GM10266 (cell line): ENCODE results near the gene ZSWIM5.
"Not testable (repeated sequence)": the region's sequence is repeated elsewhere in the genome, so short reads cannot be mapped to it uniquely, and the experiment has no call there.

Experiments used
- DNase-seq: peaks from one replicate; pipeline ENCODE4 v3.0.0; 2012; ENCODE audit errors: extremely low spot score
- CTCF ChIP-seq: IDR thresholded peaks from 2 replicates; pipeline ENCODE4 v1.5.1; 2012; ENCODE audit warnings: mild to moderate bottlenecking, low read depth; ENCODE audit not compliant: control insufficient read depth, insufficient read depth; ENCODE audit errors: missing control alignments

ZSWIM5 gene

DNA sequence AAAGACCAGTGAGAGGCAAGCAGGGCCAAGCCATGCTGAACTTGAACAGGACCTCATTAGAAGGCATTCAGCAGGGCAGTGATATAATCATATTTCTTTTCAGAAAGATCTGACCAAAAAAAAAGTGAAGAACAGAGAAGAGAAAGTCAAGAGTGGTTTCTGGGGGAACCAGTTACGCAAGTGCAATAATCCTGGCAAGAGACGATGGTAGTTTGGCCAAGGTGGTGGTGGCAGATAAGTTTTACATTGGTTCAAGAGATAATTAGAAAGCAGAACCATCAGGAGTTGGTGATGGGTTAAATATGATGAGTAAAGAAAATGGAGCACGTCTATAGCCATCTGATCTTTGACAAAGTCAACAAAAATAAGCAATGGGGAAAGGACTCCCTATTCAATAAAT is 54.3 kb downstream of the ZSWIM5 start:
- no peak for TF ChIP-seq CTCF
- no peak for DNase-seq

DNA sequence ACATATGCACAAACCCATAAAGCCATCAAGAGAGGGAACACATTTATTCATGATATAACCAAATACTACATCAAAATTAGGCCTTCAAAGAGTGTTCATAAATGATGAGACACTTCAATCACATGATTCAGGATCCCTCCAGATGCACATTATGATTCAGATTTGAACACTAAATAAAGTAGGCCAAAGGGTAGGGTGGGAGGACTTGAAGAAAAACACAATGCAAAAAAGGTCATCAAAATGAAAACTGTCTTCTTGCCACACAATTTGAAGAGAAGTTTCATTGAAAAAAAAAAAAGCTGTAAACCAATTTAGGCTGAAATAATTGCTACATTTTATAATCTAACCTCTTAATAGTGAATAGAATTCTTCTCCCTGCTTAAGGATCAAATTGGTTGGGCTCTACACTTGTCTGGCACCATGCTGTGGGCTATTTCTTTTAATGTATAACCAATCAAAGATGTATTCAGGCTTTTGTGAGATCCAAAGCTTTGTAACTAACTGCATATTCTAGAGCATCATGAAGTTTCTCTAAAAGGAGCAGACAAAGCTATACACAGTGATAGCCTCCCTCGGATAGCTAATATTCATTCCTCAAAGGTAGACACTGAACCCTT is 58.1 kb downstream of the ZSWIM5 start:
- no peak for TF ChIP-seq CTCF
- DNase-seq = no peak

GRCh38 chr1:45146833-45147232 is 59.6 kb downstream of the ZSWIM5 start:
- TF ChIP-seq CTCF = no peak
- DNase-seq = no peak

DNA sequence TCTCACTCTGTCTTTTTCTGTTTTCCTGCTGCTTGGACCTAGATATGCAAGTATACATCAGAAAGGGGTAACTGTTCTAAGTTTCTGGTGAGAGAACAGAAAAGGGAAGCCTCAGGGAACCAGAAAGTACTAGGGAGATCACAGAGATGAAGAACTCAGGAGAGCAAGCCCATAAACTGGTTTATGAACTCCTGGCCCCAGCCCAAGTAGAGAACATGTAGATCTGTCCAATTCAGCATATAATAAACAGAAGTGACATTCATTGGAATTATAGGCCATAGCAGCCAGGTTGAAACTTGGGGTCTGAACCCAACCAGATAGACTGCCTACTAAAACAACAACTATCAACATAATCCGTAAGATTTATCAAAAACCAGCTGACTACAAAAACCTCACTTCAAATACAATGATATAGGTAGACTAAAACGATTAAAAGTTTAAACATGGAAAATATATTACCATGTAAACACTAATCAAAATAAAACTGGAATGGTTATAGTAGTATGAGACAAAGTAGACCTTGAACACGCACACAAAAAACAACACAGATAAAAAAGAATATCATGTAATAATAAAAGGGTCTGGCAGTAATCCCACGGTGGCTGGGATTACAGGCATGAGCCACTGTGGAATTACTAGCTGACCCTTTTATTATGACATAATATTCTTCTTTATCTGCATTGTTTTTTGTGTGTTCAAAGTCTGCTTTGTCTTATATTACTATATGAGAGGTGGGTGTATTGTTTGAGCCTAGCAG is 65.0 kb downstream of the ZSWIM5 start:
- TF ChIP-seq CTCF = no peak
- no peak for DNase-seq

DNA sequence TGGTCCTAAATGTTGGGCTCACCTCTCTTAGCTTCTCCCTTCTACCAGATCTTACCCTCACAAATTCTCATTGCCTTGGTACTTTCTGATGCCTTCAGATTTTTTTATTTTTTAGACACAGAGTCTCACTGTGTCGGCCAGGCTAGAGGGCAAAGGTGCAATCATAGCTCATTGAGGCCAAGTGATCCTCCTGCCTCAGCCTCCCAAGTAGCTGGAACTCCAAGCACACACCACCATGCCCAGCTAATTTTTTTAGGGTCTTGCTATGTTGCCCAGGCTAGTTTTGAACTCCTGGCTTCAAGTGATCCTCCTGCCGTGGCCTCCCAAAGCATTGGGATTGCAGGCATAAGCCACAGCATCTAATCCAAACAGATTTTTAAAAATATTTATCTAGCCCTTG is 69.4 kb downstream of the ZSWIM5 start:
- no peak for TF ChIP-seq CTCF
- DNase-seq = no peak

DNA sequence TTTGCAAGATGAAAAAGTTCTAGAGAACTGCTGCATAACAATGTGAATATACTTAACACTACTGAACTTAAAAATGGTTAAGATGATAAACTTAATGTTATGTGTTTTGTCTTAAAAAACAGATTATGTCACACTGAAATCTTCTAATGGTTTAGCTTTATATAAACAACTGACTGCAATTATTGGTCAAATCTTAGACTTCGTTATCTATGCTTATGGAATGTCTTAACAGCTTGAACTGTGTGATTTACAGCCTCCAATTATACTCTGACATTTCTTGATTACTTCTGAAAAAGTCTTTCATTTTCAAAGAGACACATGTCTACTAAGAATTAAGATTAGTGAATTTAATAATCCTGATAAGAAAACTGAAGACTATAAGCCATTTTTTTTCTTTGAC is 71.1 kb downstream of the ZSWIM5 start:
- TF ChIP-seq CTCF = no peak

DNA sequence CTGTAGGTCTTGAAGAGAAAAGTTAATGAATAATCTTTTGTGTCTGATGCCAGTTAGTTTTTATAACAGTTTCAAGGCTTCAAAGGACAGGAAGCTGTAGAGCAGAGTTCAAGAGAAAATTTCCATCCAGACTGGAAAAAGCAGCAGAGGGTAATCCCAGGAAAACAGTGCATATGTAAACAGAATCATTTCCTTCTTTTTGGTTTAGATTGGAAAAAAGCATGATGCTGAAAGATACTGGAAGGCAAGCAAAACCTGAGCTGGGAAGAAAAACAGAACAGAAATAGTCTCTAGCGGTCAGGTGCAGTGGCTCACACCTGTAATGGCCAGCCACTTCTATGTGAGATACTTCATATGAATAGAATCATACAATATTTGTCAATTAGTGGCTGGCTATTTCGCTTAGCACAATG is 71.9 kb downstream of the ZSWIM5 start:
- no peak for TF ChIP-seq CTCF
- DNase-seq = no peak

More for the DNA sequence above, 71.1 kb downstream of the ZSWIM5 start:
- no peak for DNase-seq

- not testable (repeated sequence) for DNase-seq
Observed at GRCh38 chr1:45132719-45133118, 73.7 kb downstream of the ZSWIM5 start.
